Measurements from ENCODE around the gene CADPS. TPM values are rescaled to one million over a fixed set of nuclear protein-coding genes. Genes with fewer than 3 reads are reported as not detected.

The CADPS gene
- total RNA-seq, 2 experiments from 2014 or later = not detected

DNA sequence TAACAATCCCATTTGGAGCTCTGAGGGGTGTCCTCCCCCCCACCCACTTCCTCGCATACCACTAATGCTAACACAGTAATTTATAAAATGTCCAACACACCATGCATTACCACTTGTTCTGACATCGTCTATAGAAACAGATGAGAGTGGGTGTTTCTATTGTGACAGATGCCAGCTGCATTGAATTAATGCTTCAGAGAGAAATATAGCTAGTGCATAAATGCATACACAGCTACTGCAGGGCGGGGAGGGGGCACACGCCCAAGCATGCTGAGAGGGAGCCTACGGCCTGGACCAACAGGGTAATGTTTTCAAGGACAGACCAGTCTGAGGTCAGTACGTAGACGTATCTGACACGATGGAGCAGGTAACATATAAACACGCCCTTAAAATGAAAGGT is 395.9 kb downstream of the CADPS start:
- POLR2A ChIA-PET = no interaction called here
- CTCF ChIA-PET = no interaction called here

DNA sequence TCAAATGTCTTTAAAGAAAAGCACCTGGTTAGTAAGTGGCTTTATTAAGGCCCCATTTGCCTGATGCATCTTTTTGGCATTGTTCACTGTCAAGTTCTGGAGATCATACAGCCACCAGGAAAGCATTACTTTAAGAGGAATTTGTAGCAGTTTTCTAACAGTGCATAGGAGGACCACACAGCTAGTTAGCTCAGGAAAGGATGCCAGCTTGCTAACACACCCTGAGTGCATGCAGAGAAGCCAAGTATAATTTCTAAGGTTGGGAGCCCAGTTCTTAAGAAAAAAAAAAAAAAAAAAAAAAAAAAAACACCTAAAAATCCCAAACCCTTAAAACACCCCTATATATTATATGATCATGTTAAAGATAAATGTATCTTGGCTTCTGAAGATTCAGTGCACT is 399.9 kb downstream of the CADPS start:
- POLR2A ChIA-PET = no interaction called here
- CTCF ChIA-PET = no interaction called here

DNA sequence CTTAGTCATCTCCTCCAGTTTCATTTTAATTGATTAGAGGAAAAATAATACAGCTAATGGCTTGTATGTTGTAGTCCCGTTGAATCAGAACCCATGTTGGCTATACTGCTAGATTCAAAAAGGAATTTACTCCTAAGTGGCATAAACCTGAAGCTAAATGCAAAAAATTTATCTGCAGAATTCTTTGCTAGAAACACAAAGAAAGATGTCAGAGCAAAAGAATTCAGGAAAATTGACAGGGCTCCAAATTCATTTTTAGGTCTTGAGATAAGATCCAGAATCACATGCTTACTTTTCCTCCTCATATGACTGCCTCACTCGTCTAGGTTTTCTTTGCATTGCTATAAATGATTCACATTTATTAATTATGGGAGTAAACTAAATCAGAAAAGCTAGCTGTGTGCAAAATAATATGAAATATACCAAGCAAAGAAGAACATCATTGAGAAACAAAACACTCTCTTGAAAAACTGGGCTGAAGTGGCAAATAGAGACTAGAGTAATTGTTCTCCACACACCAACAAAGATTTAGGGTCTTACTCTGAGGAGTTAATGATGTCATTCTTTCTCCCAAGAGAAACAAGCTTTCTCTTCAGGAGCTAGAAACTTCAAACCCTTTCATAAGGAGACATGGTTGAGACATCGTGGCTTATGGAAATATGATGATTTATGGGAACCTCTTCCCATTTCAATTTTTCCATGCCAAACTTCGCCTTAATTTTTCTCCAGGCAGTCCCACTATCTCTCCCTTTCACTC is 407.1 kb downstream of the CADPS start:
- ChIA-PET POLR2A (no interaction called here), CTCF (no interaction called here)

DNA sequence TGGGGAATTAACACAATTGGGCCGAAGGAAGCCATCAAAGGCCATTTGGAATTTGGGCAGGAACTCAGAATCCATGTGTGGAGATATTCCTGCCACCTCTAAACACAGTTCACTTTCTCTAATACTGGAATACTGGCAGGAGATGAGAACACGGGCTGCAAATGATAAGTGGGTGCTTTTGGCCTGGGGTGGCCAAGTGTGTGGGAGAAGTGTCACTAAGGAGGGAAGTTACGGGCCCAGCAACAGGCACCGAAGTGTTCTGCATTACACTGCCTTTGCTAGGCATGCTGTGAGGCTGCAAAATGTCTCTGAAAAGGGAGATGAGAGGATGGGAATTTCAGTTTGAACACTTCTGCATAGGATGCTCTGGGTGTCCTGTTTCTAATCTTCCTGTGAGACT is 412.4 kb downstream of the CADPS start:
- ChIA-PET POLR2A (no interaction called here), CTCF (no interaction called here)

DNA sequence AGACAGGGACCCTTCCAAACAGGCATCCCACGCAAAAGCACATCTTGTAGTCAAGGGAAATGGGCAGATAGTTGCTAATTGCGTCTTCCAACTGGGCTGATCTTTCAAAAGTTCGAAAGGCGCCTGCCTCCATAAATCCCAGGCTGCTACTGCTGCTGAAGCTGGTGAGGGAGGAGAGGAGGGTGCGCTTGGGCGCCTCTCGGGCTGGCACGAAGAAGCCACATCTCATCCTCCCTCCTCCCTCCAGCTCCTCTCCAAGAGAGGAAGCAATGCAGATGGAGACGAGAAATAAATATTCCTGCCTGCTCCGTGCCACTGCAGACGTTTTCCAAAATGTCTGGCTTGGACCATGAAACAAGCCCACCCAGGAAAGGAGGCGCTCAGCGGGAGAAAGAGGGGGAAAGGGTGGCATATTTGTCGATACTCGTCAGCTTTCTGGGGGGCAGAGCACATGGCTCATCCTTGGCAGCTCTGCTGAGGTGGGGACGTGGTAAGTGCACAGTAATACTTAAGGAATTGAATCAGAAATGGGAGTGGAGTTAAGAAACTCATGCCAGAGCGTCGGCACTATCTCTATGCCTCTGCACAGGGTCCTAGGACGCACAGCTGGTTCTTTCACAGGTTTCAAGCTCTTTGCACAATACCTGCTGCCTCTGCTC is 413.0 kb downstream of the CADPS start:
- POLR2A ChIA-PET = no interaction called here
- CTCF ChIA-PET = no interaction called here

DNA sequence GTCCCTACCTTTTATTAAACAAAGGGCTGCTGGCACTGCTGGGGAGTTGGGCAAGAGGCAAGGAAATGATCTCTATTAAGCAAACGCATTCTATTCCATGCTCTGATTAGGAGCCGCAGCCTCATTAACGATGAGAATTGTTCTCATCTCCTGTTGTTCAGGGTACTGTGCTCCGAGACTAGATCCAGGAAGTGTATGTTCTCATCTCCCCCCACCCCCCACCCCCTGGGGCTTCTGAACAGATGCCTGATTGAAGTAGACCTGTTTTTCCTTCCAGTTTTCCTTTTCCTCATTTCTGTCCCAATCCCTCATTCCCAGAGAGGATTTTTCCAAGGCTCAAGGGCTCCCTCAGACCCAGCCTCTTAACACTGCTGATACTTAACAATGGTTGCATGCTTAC is 420.3 kb downstream of the CADPS start:
- CTCF ChIA-PET = interaction anchor here (1.0 kb wide), 1 partner anchor 15 kb away, joined by 3 read pairs; no protein-coding TSS in a partner anchor
- POLR2A ChIA-PET = no interaction called here

DNA sequence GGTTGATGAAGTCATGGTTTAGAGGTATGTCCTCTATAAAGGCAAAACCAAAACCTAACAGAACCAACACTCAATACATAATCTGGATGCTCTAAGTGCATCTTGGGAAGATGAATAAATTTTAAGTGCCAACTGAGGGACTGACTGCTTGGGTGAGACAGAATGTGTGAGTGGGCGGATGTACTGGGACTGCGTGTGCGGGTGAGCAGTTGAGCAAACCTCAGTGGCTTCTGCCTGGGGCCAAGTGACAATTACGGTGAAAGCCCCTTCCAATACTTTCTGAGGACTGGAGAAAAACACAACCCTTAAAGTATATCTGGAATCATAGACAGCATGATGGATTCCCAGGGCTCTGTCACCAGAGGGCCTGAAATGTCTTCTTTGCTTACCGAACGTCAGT is 421.8 kb downstream of the CADPS start:
- CTCF ChIA-PET = interaction anchor here (0.6 kb wide), 1 partner anchor 39 kb away, joined by 3 read pairs; no protein-coding TSS in a partner anchor

DNA sequence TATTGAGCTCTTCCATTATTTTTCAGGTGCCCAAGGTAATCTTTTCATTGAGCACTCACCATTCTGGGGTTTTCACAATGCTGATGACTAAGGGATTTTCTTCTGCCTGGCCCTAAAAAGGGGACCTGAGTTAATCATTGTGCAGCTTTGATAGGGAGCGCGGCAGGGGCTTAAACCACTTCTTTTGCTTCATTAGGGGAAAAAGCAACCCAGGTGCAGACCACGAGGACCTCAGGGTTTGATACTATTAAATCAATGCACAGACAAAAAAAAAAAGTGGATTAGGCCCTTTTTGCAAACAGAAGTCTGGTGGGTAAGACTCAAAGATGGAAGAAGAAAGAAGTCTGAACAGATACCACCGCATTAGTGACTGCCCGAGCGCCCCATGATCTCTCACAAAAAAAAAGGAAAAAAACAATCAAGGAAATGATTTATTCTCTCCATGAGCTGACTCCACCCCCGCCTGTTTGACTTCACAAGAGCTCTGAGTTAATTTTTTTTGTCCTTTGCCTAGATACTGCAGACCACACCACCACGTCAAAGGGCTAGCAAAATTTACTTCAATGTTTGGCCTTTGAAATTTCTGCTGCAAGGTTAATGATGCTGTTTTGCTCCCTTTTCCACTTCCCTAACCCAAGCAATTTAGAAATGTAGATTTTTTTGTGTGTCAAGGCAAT is 423.9 kb downstream of the CADPS start:
- POLR2A ChIA-PET = no interaction called here
- CTCF ChIA-PET = no interaction called here

More for the DNA sequence above, 421.8 kb downstream of the CADPS start:
- POLR2A ChIA-PET = no interaction called here

DNA sequence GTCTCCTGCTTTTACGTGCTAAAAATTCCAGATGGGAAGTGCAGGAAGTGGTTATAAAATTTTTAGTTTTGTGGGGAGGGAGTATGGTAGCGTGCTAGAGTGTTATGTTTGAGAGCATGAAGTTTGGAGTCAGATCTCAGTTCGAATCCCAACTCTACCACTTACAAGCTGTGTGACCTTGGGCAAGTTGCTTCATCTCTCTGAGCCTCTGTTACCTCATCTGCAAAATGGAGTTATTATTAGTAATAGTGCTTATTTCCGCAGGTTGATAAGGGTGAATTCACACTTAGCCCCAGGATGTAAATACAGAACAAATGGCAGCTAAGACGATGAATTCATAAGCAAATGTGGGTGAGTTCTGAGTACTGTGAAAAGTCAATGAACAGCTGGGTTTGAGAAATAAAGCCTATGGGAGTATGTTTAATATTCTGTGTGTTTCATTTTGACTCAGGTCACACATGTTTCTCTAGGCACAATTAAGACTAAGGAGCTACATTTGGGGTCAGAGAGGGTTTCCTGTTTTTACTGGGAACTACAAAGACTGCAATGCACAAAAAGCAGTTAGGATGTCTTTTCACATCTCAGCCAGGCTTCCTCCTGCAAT is 428.8 kb downstream of the CADPS start:
- POLR2A ChIA-PET = no interaction called here
- CTCF ChIA-PET = no interaction called here

DNA sequence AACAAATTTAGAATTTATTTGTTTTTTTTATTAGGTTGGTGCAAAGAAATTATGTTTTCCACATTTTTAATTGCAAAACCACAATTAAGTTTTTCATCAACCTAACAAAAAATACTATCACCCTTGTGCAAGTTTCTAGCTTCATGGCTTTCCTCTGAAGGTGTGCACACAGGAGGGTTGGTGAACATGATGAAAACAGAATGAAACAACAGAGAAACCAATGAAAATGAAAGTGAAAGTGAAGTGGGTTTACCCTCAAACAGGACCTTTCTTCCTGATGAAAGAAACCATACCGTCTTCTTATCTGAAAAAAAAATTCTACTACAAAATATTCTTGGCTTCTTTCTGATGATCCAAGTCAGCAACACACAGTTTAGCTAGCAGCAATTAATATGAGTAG is 429.9 kb downstream of the CADPS start:
- POLR2A ChIA-PET = no interaction called here
- CTCF ChIA-PET = no interaction called here

DNA sequence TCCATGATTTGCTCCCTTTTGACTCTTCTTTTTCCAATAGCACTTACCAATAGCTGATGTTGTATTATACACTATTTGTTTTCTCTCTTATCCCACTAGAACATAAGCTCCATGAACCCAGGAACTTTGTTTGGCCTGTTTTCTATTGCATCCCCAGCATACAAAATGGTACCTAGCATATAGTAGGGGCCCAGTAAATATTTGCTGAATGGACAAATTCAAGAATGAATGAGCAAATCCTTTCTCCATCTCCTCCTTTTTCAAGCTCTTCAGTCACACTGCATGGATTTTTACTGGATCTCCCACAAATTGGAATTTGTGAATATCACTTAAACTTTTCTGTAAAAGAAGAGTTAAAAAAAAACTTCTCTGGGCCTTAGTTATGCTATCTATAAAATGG is 435.2 kb downstream of the CADPS start:
- ChIA-PET POLR2A (no interaction called here), CTCF (interaction anchor here (1.2 kb wide), 1 partner anchor 16 kb away, joined by 3 read pairs; no protein-coding TSS in a partner anchor)

DNA sequence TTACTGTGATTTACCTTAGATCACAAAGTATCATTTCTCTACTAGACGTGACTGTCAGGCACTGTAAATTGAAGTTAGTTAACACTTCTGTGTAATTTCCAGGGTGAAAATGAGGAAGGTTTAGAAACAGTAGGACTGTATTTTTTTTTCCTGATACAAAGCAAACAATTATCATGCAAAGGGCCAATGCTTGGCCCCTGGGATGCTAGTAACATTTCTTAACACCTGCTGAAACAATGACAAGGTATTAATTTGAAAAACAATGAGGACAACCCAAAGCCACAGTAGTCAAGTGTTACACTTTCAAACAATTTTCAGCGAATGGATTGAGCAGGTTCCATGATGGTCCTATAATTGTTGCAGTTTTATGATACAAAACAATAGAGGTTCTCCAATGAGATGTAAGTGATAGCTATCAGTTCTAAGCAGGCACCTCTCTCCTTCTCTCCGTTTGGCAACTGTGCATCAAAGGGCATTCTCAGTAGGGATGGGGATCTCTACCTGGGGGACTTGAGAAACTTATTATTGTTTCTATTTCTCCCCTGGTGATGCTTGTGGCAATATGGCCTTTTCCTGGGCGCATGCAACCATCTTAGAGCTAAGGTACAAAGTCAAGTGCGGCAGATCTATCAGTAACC is 435.9 kb downstream of the CADPS start:
- POLR2A ChIA-PET = no interaction called here

DNA sequence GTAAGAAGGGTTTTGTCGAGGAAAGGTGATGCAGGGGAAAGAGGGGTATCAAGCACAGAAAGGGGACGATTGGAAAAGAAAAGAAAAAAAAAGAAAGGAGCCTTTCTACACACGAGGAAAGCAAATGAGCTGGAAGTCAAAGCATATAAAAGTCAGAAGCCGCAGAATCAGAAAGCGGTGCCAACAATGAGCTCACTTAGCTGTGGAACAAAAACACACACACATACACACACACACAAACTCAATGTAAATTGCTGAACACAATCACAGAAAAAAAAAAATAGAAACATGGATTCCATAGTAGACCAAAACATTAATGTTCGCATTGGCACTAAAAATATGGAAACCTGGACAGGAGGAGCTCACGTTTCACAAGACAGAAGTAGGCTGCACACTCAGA is 438.4 kb downstream of the CADPS start:
- POLR2A ChIA-PET = interaction anchor here (0.7 kb wide), 1 partner anchor 67 kb away, joined by 4 read pairs; no protein-coding TSS in a partner anchor
- CTCF ChIA-PET = no interaction called here

More for the DNA sequence above, 435.9 kb downstream of the CADPS start:
- CTCF ChIA-PET = interaction anchor here (1.2 kb wide), 1 partner anchor 16 kb away, joined by 3 read pairs; no protein-coding TSS in a partner anchor

DNA sequence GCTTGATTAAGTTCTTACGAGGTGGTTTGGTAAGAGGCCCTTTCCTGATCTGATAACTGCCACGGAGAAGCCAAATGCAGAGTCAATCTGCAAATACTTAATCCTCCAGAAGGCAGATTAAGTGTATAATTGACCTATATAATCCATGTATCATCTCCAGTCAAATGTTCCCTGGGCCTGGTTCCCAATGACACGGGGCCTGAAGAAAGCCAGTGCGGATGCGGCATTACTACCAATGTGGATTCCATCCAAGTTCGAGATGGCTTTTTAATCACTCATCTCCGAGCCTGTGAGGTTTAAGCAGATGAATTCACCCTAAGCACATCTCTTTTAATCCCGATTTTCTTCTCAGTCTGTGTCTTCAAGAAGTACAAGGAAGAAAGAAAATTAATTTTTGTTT is 441.8 kb downstream of the CADPS start:
- ChIA-PET POLR2A (no interaction called here), CTCF (no interaction called here)

DNA sequence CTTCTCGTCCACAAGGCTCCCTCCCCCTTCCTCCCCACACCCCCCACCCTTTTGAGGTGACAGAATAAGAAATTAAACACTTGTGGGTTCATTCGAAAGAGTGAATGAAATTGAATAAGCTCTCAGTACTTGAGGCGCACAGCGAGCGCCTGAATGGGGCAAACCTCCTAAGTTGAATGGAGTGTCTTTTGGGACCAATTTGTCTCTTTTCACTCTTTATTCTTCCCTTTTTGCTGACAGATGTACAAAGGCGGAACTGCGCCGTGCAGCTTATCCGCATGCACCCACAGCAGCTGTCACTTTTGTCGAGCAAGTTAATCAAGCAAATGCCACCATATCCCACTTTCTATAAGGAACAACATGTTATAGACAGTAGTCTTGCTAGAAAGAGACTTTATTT is 454.0 kb downstream of the CADPS start:
- POLR2A ChIA-PET = no interaction called here
- CTCF ChIA-PET = no interaction called here

DNA sequence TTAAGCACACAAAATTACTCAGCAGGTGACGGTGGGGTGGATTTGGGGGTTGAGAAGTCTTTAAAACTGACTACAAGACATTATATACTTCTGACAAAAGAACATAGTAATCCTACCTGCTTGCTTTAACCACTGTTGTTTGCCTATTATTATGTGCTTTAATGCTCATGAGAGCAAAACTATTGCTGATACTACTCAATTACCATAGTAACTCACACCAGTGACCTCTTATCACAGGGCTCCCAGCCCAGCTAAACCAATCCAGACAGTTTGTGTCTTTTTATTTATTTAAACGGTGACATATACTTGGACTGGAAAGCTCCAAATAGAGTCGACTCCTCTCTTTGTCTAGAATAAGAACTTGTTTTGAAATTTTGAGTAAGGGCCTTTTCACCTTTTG is 459.1 kb downstream of the CADPS start:
- ChIA-PET POLR2A (no interaction called here), CTCF (no interaction called here)

DNA sequence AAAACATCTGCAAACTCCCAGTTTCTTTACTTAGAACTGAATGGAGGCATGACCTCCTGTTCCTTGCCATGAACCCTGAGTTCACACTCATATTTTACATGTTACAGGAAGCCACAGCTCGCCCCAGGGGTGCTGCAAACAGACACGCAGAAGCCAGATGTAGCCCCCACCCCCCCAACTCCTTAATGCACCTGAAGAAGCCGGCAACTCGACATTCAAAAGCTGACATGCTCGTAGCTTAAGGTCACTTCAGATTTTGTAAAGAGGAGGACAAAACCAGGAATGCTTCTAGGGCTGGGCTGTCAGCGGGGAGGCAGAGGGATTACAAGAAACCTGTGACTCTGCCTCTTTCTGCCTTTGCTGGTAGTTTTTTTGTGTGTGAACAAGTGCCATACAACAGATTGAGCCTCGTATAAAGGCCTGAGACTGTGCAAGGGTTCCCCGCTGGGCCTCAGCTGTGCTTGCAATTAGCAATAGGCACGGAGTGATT is 459.9 kb downstream of the CADPS start:
- POLR2A ChIA-PET = no interaction called here
- CTCF ChIA-PET = interaction anchor here (0.7 kb wide), 1 partner anchor 38 kb away, joined by 3 read pairs; no protein-coding TSS in a partner anchor

DNA sequence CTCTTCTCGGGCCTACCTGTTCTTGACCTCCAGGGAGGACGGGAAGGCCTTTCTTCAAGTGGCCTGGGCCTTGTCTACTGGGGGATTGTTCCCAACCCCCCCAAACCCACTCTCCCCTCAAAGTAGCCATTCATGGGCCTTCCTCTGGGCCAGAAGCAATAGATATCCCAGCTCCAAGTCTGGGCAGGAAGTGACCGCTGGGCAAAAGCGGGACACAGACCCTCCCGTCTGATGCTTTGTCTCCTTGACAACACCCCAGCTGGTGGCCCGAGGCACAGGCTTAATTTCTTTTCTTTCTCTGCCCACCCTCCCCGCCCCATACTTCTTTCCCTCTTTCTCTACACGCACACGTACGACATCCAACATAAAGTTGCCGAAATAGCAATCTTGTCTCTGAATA is 460.4 kb downstream of the CADPS start:
- ChIA-PET CTCF (interaction anchor here (0.7 kb wide), 1 partner anchor 39 kb away, joined by 3 read pairs; no protein-coding TSS in a partner anchor), POLR2A (no interaction called here)

DNA sequence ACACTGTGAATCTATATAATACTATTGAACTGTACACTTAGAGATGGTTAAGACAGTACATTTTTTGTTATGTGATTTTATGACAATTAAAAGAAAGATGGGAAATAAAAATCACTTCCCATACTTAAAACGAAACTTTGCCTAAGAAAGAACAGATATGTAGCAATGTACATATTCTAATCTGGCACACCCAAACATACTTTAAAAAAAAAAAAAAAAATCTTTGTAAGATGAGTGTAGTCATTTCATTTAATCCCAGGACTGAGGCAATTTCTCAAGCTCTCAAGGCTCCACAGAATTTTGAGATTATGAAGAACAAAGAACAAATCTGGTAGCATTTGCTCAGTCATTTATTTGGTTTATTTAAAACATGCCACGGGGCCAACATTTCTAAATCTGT is 461.5 kb downstream of the CADPS start:
- POLR2A ChIA-PET = no interaction called here
- CTCF ChIA-PET = no interaction called here

DNA sequence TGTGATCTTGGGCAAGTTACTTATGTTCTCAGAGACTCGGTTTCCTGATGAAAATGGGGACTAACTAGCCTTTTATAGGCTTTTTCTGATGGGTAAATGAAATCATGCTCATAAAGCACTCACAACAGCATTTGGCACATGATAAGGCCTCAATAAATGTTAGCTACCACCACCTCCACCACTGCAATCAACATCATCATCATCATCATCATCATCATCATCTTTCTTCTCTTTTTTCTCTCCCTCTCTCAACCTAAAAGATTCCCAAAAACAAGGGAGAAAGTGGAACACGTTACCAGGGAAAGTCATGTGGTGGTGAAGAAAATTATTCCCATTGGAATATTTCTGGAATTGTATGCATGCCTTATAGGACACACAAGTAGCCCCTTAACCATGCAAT is 468.3 kb downstream of the CADPS start:
- ChIA-PET CTCF (no interaction called here), POLR2A (no interaction called here)
